ENCODE data around the gene SLC25A21. TPM values are rescaled to one million over a fixed set of nuclear protein-coding genes. Genes with fewer than 3 reads are reported as not detected.

SLC25A21 gene
- total and polyA plus RNA-seq, 4 experiments from 2014 or later = not detected

DNA sequence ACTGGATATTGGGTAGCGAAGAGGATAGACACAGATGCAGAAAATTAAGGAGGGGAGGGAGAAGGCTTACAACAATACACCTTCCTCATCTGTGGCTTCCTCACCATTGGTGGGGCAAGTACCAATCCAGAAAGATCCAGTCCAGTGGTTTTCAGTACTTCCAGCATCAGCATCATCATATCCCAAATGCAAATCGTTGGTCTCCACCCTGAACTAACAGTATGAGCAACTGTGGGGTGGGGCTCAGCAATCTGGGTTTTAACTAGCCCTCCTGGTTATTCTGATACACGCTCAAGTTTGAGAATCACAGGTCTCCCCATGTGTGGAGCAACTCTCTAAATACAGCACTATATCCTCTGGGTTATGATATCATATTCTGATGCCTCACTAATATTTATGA is 317.0 kb downstream of the SLC25A21 start:
- H3K36me3 ChIP-seq (ENCODE audit: insufficient read depth, low read length) = no peaks in the 10 kb centered on the region
- ChIA-PET POLR2A (ENCODE audit: partially characterized antibody) (no interaction called here), CTCF (ENCODE audit: partially characterized antibody) (no interaction called here)
- Mint-ChIP-seq H3K4me1 (no peaks in the 10 kb centered on the region), H3K27ac (no peak overlapping the region), H3K9me3 (peaks cover 0 to 9% (median 0%) of the 10 kb centered on the region in 8 donors), H3K4me3 (no peak overlapping the region), H3K36me3 (no peaks in the 10 kb centered on the region), H3K27me3 (no peaks in the 10 kb centered on the region)
- no peaks in the 10 kb centered on the region for H3K27me3 ChIP-seq (ENCODE audit: insufficient read depth, low read length)
- H3K9me3 ChIP-seq (ENCODE audit: control insufficient read depth in 1 of 2, low read length in 2 of 2) = no peaks in the 10 kb centered on the region
- intact Hi-C loops (cut with micrococcal nuclease) = no loop called here
- DNase-seq = no peak
- H3K27ac ChIP-seq (ENCODE audit: low read depth, low read length) = no peak overlapping the region
- H3K4me3 ChIP-seq (ENCODE audit: low read length in 2 of 2) = no peak overlapping the region
- no peaks in the 10 kb centered on the region for H3K4me1 ChIP-seq (ENCODE audit: insufficient read depth, low read length)

DNA sequence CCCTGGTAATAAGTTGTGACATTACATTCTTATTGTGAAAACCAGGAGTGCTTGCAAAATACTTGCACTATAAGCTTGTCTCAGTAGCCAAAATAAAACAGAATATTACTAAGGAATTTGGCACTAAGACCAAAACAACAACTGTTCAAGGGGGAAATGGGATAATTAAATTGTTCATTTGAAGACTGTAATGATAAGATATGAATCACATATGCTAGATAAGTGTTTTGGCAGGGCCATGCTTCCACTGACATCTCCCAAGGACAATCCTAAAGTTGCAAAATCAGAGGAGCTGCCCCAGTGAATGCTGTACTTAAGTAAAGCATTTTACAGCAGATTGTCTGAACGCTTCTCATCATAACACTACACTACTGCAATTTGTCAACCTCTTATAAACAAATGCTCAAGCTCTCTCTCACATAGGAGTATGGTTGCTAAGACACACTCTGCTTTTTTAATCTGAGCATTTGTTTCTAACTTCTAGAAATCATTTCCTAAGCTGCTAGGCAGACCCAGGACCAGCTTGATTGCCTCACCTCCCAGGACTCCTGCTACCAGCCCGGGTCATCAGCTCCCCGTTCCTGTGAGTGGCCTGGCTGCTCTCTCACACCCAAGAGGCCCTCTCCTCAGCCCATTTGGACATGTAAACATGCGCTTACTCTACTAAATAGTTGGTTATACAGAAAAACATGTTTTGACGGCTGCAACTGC is 319.3 kb downstream of the SLC25A21 start:
- CTCF ChIA-PET (ENCODE audit: partially characterized antibody) = no interaction called here
- POLR2A ChIA-PET (ENCODE audit: partially characterized antibody) = no interaction called here

DNA sequence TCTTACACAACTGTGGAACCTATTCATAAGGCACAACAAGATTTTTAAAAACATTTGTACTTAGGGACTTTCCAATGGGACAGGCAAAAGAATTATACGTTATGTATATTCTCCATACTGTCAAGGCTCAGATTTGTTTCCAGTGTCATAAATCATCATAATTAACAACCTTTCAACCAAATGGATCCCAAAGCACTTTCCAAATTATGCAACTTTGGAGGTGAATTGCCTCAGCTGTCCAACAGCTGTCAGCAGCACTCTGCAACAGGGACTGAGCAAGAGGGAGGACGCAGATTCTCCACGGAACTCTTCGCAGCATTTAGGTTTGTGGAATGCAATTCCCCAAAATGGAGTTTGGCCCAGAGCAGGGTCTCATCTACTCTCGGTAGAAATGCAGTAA is 324.2 kb downstream of the SLC25A21 start:
- peaks cover 0 to 3% of the 10 kb centered on the region in 2 donors for H3K27me3 Mint-ChIP-seq
- ChIA-PET CTCF (ENCODE audit: partially characterized antibody) (no interaction called here), POLR2A (ENCODE audit: partially characterized antibody) (no interaction called here)
- H3K27ac Mint-ChIP-seq = no peak overlapping the region
- no peaks in the 10 kb centered on the region for H3K4me1 Mint-ChIP-seq
- H3K4me3 Mint-ChIP-seq = no peak overlapping the region
- Histone ChIP-seq H3K36me3 (ENCODE audit: insufficient read depth, low read length) (no peaks in the 10 kb centered on the region), H3K9me3 (ENCODE audit: control insufficient read depth in 1 of 2, low read length in 2 of 2) (no peaks in the 10 kb centered on the region), H3K4me1 (ENCODE audit: insufficient read depth, low read length) (no peaks in the 10 kb centered on the region), H3K27me3 (ENCODE audit: insufficient read depth, low read length) (no peaks in the 10 kb centered on the region), H3K27ac (ENCODE audit: low read depth, low read length) (no peak overlapping the region), H3K4me3 (ENCODE audit: low read length in 2 of 2) (no peak overlapping the region)
- intact Hi-C loops (cut with micrococcal nuclease) = no loop called here
- DNase-seq = no peak
- H3K9me3 Mint-ChIP-seq = peaks cover 0 to 4% (median under 1%) of the 10 kb centered on the region in 8 donors
- no peaks in the 10 kb centered on the region for H3K36me3 Mint-ChIP-seq

More for the DNA sequence above, 319.3 kb downstream of the SLC25A21 start:
- intact Hi-C loops (cut with micrococcal nuclease) = no loop called here
- H3K4me1 ChIP-seq (ENCODE audit: insufficient read depth, low read length) = no peaks in the 10 kb centered on the region
- H3K27ac ChIP-seq (ENCODE audit: low read depth, low read length) = no peak overlapping the region
- DNase-seq = no peak
- Mint-ChIP-seq H3K27ac (peak overlapping the region in 1 of 7 donors; percentile 19), H3K4me3 (no peak overlapping the region), H3K36me3 (no peaks in the 10 kb centered on the region), H3K9me3 (peaks cover 0 to 4% (median 0%) of the 10 kb centered on the region in 8 donors), H3K27me3 (no peaks in the 10 kb centered on the region), H3K4me1 (no peaks in the 10 kb centered on the region)
- H3K9me3 ChIP-seq (ENCODE audit: control insufficient read depth in 1 of 2, low read length in 2 of 2) = no peaks in the 10 kb centered on the region
- no peaks in the 10 kb centered on the region for H3K27me3 ChIP-seq (ENCODE audit: insufficient read depth, low read length)
- no peak overlapping the region for H3K4me3 ChIP-seq (ENCODE audit: low read length in 2 of 2)
- no peaks in the 10 kb centered on the region for H3K36me3 ChIP-seq (ENCODE audit: insufficient read depth, low read length)

DNA sequence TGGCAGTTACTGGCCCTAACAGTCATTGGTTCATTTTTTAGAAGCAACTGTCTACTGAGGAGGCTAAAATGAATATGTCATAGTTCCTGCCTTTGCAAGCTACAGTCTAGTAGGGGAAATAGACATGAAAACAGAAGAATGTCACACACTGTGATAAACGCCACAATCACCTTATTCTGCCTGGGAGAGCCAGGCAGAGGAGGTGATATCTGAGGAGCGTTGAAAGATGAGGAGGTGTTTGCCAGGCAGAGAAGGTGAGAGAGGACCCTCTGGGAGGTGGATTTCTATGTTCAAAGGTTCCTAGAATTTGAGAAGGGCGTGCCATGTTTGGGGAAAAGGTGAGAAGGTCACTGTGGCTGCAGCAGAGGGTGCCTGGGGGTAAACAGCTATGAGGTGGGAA is 325.0 kb downstream of the SLC25A21 start:
- Mint-ChIP-seq H3K36me3 (no peaks in the 10 kb centered on the region), H3K9me3 (peaks cover 0 to 4% (median under 1%) of the 10 kb centered on the region in 8 donors), H3K27ac (no peak overlapping the region), H3K27me3 (peaks cover 0 to 3% of the 10 kb centered on the region in 2 donors), H3K4me3 (no peak overlapping the region), H3K4me1 (no peaks in the 10 kb centered on the region)
- intact Hi-C loops (cut with micrococcal nuclease) = no loop called here
- ChIA-PET CTCF (ENCODE audit: partially characterized antibody) (no interaction called here), POLR2A (ENCODE audit: partially characterized antibody) (no interaction called here)
- Histone ChIP-seq H3K4me3 (ENCODE audit: low read length in 2 of 2) (no peak overlapping the region), H3K9me3 (ENCODE audit: control insufficient read depth in 1 of 2, low read length in 2 of 2) (no peaks in the 10 kb centered on the region), H3K4me1 (ENCODE audit: insufficient read depth, low read length) (no peaks in the 10 kb centered on the region), H3K27ac (ENCODE audit: low read depth, low read length) (no peak overlapping the region), H3K36me3 (ENCODE audit: insufficient read depth, low read length) (no peaks in the 10 kb centered on the region), H3K27me3 (ENCODE audit: insufficient read depth, low read length) (no peaks in the 10 kb centered on the region)
- DNase-seq = no peak

DNA sequence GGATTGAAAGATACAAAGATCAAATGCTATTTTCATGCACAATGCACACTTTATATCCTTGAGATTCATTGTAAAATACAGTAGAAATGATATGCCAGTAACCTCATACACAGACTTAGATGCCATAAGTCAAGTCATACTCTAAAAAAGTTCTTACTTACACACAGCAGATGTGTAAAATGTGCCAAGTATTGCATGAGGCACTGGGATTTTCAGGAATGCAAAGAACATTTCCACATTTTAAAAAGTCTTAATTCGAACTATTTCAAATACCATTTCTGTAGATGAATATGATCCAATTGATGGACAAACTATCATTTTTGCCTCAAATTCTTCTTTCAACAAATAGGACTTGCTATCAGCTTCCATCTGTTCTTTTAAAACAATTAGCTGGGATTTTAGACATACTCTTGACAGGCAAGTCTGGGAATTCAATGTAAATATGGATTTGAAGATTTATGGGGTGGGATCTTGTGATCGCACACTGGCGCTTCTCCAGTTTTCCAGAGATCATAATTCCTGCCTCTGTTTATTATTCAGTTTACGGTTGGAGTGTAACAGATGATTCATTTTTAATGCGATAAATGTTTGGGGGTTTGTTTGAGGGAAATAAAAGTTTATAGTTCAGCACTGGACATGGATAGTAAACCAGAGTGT is 326.9 kb downstream of the SLC25A21 start:
- peaks cover 0 to 4% (median 2%) of the 10 kb centered on the region in 8 donors for H3K9me3 Mint-ChIP-seq

DNA sequence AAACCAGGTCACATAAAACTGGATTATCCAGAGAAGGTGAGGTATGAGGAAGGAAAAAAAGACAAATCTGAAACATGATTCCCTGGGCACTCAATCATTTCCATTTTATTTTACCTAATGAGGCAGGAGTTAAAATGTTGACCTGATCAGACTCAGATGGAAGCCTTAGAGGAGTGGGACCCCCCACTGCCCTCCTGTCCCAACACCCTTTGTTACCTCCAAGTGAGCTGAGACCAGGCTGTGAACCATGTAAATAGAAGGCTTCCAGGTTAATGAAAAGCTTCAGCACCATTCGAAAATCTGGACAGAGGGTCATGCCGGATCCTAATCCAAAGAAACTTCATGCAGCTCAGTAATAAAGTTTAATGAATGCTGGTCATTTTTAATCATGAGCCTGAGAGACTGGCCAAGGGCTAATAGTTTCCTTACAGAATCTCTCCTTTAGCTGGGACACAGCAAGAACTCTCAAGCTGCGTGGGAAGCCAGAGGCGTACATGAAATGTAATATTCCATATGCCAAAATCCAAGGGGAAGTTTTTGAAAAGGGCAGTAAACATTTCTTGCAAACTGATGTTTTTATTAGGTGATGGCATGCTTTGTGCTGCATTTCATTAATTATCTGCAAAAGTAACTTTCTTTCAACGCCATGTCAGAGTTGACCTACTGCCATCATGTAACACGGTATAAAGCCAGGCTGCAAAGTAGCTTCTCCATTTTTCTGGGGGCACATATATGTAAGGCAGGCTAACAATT is 327.8 kb downstream of the SLC25A21 start:
- H3K4me3 ChIP-seq (ENCODE audit: low read length in 2 of 2) = no peak overlapping the region
- no peaks in the 10 kb centered on the region for H3K4me1 Mint-ChIP-seq
- ChIA-PET POLR2A (ENCODE audit: partially characterized antibody) (no interaction called here), CTCF (ENCODE audit: partially characterized antibody) (no interaction called here)
- peaks cover 0 to 4% (median 2%) of the 10 kb centered on the region in 8 donors for H3K9me3 Mint-ChIP-seq
- no peak overlapping the region for H3K27ac ChIP-seq (ENCODE audit: low read depth, low read length)
- no peak overlapping the region for H3K4me3 Mint-ChIP-seq
- H3K27ac Mint-ChIP-seq = no peak overlapping the region
- no peaks in the 10 kb centered on the region for H3K36me3 Mint-ChIP-seq
- no peaks in the 10 kb centered on the region for H3K4me1 ChIP-seq (ENCODE audit: insufficient read depth, low read length)
- H3K9me3 ChIP-seq (ENCODE audit: control insufficient read depth in 1 of 2, low read length in 2 of 2) = no peaks in the 10 kb centered on the region
- no peak for DNase-seq
- H3K36me3 ChIP-seq (ENCODE audit: insufficient read depth, low read length) = no peaks in the 10 kb centered on the region
- H3K27me3 ChIP-seq (ENCODE audit: insufficient read depth, low read length) = no peaks in the 10 kb centered on the region
- intact Hi-C loops (cut with micrococcal nuclease) = no loop called here
- peaks cover 0 to 3% of the 10 kb centered on the region in 2 donors for H3K27me3 Mint-ChIP-seq

More for the DNA sequence above, 326.9 kb downstream of the SLC25A21 start:
- Histone ChIP-seq H3K36me3 (ENCODE audit: insufficient read depth, low read length) (no peaks in the 10 kb centered on the region), H3K27me3 (ENCODE audit: insufficient read depth, low read length) (no peaks in the 10 kb centered on the region), H3K4me3 (ENCODE audit: low read length in 2 of 2) (no peak overlapping the region), H3K9me3 (ENCODE audit: control insufficient read depth in 1 of 2, low read length in 2 of 2) (no peaks in the 10 kb centered on the region), H3K4me1 (ENCODE audit: insufficient read depth, low read length) (no peaks in the 10 kb centered on the region), H3K27ac (ENCODE audit: low read depth, low read length) (no peak overlapping the region)
- no peak for DNase-seq
- intact Hi-C loops (cut with micrococcal nuclease) = no loop called here
- ChIA-PET POLR2A (ENCODE audit: partially characterized antibody) (no interaction called here), CTCF (ENCODE audit: partially characterized antibody) (no interaction called here)
- H3K4me3 Mint-ChIP-seq = no peak overlapping the region
- H3K36me3 Mint-ChIP-seq = no peaks in the 10 kb centered on the region
- H3K27ac Mint-ChIP-seq = no peak overlapping the region
- peaks cover 0 to 3% of the 10 kb centered on the region in 2 donors for H3K27me3 Mint-ChIP-seq
- H3K4me1 Mint-ChIP-seq = no peaks in the 10 kb centered on the region

DNA sequence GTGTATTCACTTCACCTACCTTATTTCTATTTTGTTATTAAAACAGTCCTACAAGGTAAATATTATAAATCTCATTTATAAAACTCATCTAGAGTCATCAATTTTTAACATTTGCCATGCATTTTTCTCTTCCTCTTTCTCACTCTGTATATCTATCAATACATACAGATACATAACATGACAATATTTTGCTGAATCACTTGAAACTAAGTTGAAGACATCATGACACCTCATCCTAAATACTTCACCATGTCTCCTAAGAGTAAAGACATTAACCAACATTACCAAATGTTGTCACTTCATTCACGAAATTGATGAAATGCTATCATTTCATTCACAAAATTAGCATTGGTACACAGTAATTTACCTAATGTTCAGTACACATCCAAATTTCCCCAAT is 329.0 kb downstream of the SLC25A21 start:
- no peaks in the 10 kb centered on the region for H3K27me3 ChIP-seq (ENCODE audit: insufficient read depth, low read length)
- Mint-ChIP-seq H3K9me3 (peaks cover 0 to 4% (median 2%) of the 10 kb centered on the region in 8 donors), H3K4me3 (no peak overlapping the region), H3K27me3 (peaks cover 0 to 3% of the 10 kb centered on the region in 2 donors), H3K4me1 (no peaks in the 10 kb centered on the region), H3K27ac (no peak overlapping the region), H3K36me3 (no peaks in the 10 kb centered on the region)
- POLR2A ChIA-PET (ENCODE audit: partially characterized antibody) = no interaction called here
- no peaks in the 10 kb centered on the region for H3K9me3 ChIP-seq (ENCODE audit: control insufficient read depth in 1 of 2, low read length in 2 of 2)
- CTCF ChIA-PET (ENCODE audit: partially characterized antibody) = no interaction called here
- no peak for DNase-seq
- H3K4me1 ChIP-seq (ENCODE audit: insufficient read depth, low read length) = no peaks in the 10 kb centered on the region
- no peak overlapping the region for H3K27ac ChIP-seq (ENCODE audit: low read depth, low read length)
- no peak overlapping the region for H3K4me3 ChIP-seq (ENCODE audit: low read length in 2 of 2)
- intact Hi-C loops (cut with micrococcal nuclease) = no loop called here
- no peaks in the 10 kb centered on the region for H3K36me3 ChIP-seq (ENCODE audit: insufficient read depth, low read length)
